Adrenal gland (tissue), 5 donors: Measurements from ENCODE around the gene CDADC1.

Experiments
- CTCF ChIP-seq, 6 experiments: fragments of 450-650 bp in 4 of 6; fragments of 200-600 bp in 2 of 6; sonication (generic) in 1 of 6; IDR thresholded peaks; 1 replicate in 5 of 6; 2 replicates in 1 of 6; pipeline versions ENCODE4 v1.5.1 to v1.8.0; 2016 to 2021; ENCODE audit warnings: antibody characterized with exemption in 6 of 6, mild to moderate bottlenecking in 2 of 6, moderate library complexity in 1 of 6
- POLR2A ChIP-seq, 2 donors: fragments of 450-650 bp; IDR thresholded peaks; one replicate each; pipeline ENCODE4 v1.6.1; 2017; ENCODE audit warnings: antibody characterized with exemption in 2 of 2, mild to moderate bottlenecking in 2 of 2, moderate library complexity in 1 of 2
- donor health status: DM: no; HTN: no; CAD: no.

GRCh38 chr13:49320975-49321374 lies 73.2 kb downstream of the CDADC1 start:
- TF ChIP-seq CTCF (IDR thresholded peaks at IDR 0.05) (no peak), POLR2A (IDR thresholded peaks at IDR 0.05) (no peak)
